ENCODE data around the gene SUMO3. TPM values are rescaled to one million over a fixed set of nuclear protein-coding genes. Genes with fewer than 3 reads are reported as not detected.

SUMO3 gene
- total RNA-seq, 1 experiment from 2014 or later, result 62.3 TPM

- peak overlapping the region; percentile 39 for H3K27ac Mint-ChIP-seq (ENCODE audit: low read depth, unreplicated experiment)
- no peak for DNase-seq (ENCODE audit: unreplicated experiment)
- no TSS peak for BruUV-seq (replicated peaks)
Observed at GRCh38 chr21:44831227-44831860, 13.5 kb upstream of the SUMO3 start.

GRCh38 chr21:44829507-44830092 is 11.7 kb upstream of the SUMO3 start:
- CTCF ChIA-PET, result interaction anchor here (0.7 kb wide), 1 partner anchor 87 kb away, joined by 3 read pairs; no protein-coding TSS in a partner anchor
- H3K27me3 Mint-ChIP-seq (ENCODE audit: insufficient read depth, unreplicated experiment), result peaks cover 32% of the 10 kb centered on the region
- no peak overlapping the region for H3K27ac Mint-ChIP-seq (ENCODE audit: low read depth, unreplicated experiment)
- DNase-seq (ENCODE audit: unreplicated experiment), result no peak
- H3K4me1 Mint-ChIP-seq (ENCODE audit: insufficient read depth, unreplicated experiment), result no peaks in the 10 kb centered on the region
- no peak for TF ChIP-seq CTCF (IDR thresholded peaks at IDR 0.05; ENCODE audit: unreplicated experiment)
- BruUV-seq (replicated peaks), result no TSS peak
- H3K9me3 Mint-ChIP-seq (ENCODE audit: unreplicated experiment), result peaks cover 18% of the 10 kb centered on the region
- no peak overlapping the region for H3K4me3 Mint-ChIP-seq (ENCODE audit: unreplicated experiment)
- intact Hi-C loops (cut with micrococcal nuclease), result no loop called here
- POLR2A ChIA-PET, result interaction anchor here (1.2 kb wide), 1 partner anchor 9 kb away, joined by 4 read pairs; no protein-coding TSS in a partner anchor
- H3K36me3 Mint-ChIP-seq (ENCODE audit: insufficient read depth, unreplicated experiment), result no peaks in the 10 kb centered on the region

More at GRCh38 chr21:44831227-44831860, 13.5 kb upstream of the SUMO3 start:
- ChIA-PET POLR2A (no interaction called here), CTCF (no interaction called here)
- Mint-ChIP-seq H3K4me1 (ENCODE audit: insufficient read depth, unreplicated experiment) (no peaks in the 10 kb centered on the region), H3K36me3 (ENCODE audit: insufficient read depth, unreplicated experiment) (no peaks in the 10 kb centered on the region), H3K27me3 (ENCODE audit: insufficient read depth, unreplicated experiment) (peaks cover 32% of the 10 kb centered on the region), H3K9me3 (ENCODE audit: unreplicated experiment) (peaks cover 18% of the 10 kb centered on the region), H3K4me3 (ENCODE audit: unreplicated experiment) (no peak overlapping the region)
- intact Hi-C loops (cut with micrococcal nuclease), result no loop called here
- TF ChIP-seq CTCF (IDR thresholded peaks at IDR 0.05; ENCODE audit: unreplicated experiment), result no peak

GRCh38 chr21:44828362-44829056 is 10.6 kb upstream of the SUMO3 start:
- Mint-ChIP-seq H3K36me3 (ENCODE audit: insufficient read depth, unreplicated experiment) (no peaks in the 10 kb centered on the region), H3K4me1 (ENCODE audit: insufficient read depth, unreplicated experiment) (no peaks in the 10 kb centered on the region), H3K9me3 (ENCODE audit: unreplicated experiment) (peaks cover 21% of the 10 kb centered on the region), H3K27me3 (ENCODE audit: insufficient read depth, unreplicated experiment) (peaks cover 32% of the 10 kb centered on the region), H3K4me3 (ENCODE audit: unreplicated experiment) (no peak overlapping the region), H3K27ac (ENCODE audit: low read depth, unreplicated experiment) (no peak overlapping the region)
- intact Hi-C loops (cut with micrococcal nuclease), result no loop called here
- CTCF ChIA-PET, result interaction anchor here (0.6 kb wide), 1 partner anchor 89 kb away, joined by 3 read pairs; no protein-coding TSS in a partner anchor
- POLR2A ChIA-PET, result interaction anchor here (1.2 kb wide), 1 partner anchor 8 kb away, joined by 4 read pairs; no protein-coding TSS in a partner anchor
- BruUV-seq (replicated peaks), result no TSS peak
- no peak for TF ChIP-seq CTCF (IDR thresholded peaks at IDR 0.05; ENCODE audit: unreplicated experiment)
- no peak for DNase-seq (ENCODE audit: unreplicated experiment)

GRCh38 chr21:44823179-44823660 is 5.4 kb upstream of the SUMO3 start:
- TF ChIP-seq CTCF (IDR thresholded peaks at IDR 0.05; ENCODE audit: unreplicated experiment), result no peak
- Mint-ChIP-seq H3K4me1 (ENCODE audit: insufficient read depth, unreplicated experiment) (no peaks in the 10 kb centered on the region), H3K9me3 (ENCODE audit: unreplicated experiment) (peaks cover 40% of the 10 kb centered on the region), H3K27me3 (ENCODE audit: insufficient read depth, unreplicated experiment) (peaks cover 12% of the 10 kb centered on the region), H3K4me3 (ENCODE audit: unreplicated experiment) (no peak overlapping the region), H3K27ac (ENCODE audit: low read depth, unreplicated experiment) (no peak overlapping the region), H3K36me3 (ENCODE audit: insufficient read depth, unreplicated experiment) (no peaks in the 10 kb centered on the region)
- no peak for DNase-seq (ENCODE audit: unreplicated experiment)
- ChIA-PET POLR2A (interaction anchor here (0.8 to 2.6 kb wide), 4 partner anchors 19 to 48 kb away, joined by 3 to 10 read pairs (median 3); partner anchors contain the start of gene UBE2G2), CTCF (interaction anchor here (2.1 kb wide), 1 partner anchor 23 kb away, joined by 10 read pairs; no protein-coding TSS in a partner anchor)
- no TSS peak for BruUV-seq (replicated peaks)
- intact Hi-C loops (cut with micrococcal nuclease), result no loop called here
